Activated naive CD4-positive, alpha-beta T cell treated with anti-CD3 and anti-CD28 coated beads, Interleukin-2, amount 50 U/mL, for 72 hours (primary cell): ENCODE results near the gene EMP1. TPM values are rescaled to one million over a fixed set of nuclear protein-coding genes. Genes with fewer than 3 reads are reported as not detected.

Experiments
- ATAC-seq, 2 donors: fragments of 150-1000 bp; cut with Tn5 transposase; 2 replicates each; pipeline ENCODE4 v1.10.0; 2021; ENCODE audit warnings: mild to moderate bottlenecking in 2 of 2, moderate library complexity in 2 of 2
- DNase-seq, 2 donors: peaks; one replicate each; pipeline ENCODE4 v3.0.0; 2021 to 2022; ENCODE audit warnings: low spot score in 2 of 2
- H3K27ac Mint-ChIP-seq, 2 donors: one replicate each; pipeline ENCODE4 v1.8.0; 2022; ENCODE audit warnings: mild to moderate bottlenecking in 2 of 2, mixed read lengths in 2 of 2
- H3K36me3 Mint-ChIP-seq, 2 donors: one replicate each; pipeline ENCODE4 v1.8.0; 2022; ENCODE audit warnings: mixed read lengths in 2 of 2
- H3K9me3 Mint-ChIP-seq, 2 donors: one replicate each; pipeline ENCODE4 v1.8.0; 2022; ENCODE audit warnings: mixed read lengths in 2 of 2
- total RNA-seq, 2 donors: library from RNA; stranded (reverse); gene quantifications; one replicate each; pipeline ENCODE4 v1.2.3, GENCODE V29; 2022

Gene EMP1, protein sequence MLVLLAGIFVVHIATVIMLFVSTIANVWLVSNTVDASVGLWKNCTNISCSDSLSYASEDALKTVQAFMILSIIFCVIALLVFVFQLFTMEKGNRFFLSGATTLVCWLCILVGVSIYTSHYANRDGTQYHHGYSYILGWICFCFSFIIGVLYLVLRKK
- total RNA-seq, result 1 to 10 TPM; 1.4 to 9.2 TPM

DNA sequence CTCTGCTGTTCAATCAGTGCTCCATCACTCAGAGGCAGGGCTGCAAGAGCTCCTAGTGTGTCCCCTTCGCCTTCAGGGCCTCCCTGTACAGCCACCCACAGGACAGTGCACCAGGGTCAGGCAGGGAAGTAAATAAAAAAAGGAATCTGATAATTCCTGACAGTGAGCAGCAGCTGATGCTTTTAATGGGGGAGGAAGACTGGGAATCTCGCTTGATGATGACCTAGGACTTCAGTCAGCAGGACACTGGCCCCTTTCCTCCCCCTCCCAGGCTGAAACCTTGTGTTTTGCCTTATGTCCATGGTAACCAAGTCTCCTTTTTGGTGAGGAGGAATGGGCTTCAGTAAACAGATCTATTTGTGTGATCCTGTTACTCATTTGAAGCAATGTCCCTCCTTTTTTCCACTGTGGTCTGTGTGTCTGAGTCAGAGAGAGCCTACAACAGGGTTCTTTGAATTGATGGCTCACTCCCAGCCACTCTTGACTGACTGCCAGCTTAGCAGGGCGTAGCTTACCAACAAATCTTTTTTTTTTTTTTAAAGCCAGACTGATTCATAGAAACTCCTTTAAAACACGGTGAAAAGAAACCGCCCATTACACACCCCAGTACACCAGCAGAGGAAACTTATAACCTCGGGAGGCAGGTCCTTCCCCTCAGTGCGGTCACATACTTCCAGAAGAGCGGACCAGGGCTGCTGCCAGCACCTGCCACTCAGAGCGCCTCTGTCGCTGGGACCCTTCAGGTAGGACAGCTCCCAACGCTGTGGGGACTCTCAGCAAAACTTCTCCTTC, at the start of gene EMP1:
TSS of gene EMP1 (plus strand) at position 597 of the 792 bp plus-strand sequence. CDS start 14,785 bp downstream, outside the sequence.
- ATAC-seq, result peak; percentile 97 to 98
- DNase-seq, result peak; percentile 71 to 84
- H3K9me3 Mint-ChIP-seq, result no peaks in the 10 kb centered on the region
- H3K36me3 Mint-ChIP-seq, result no peaks in the 10 kb centered on the region
- peak within 1 kb of the TSS; percentile 72 to 91 for H3K27ac Mint-ChIP-seq

DNA sequence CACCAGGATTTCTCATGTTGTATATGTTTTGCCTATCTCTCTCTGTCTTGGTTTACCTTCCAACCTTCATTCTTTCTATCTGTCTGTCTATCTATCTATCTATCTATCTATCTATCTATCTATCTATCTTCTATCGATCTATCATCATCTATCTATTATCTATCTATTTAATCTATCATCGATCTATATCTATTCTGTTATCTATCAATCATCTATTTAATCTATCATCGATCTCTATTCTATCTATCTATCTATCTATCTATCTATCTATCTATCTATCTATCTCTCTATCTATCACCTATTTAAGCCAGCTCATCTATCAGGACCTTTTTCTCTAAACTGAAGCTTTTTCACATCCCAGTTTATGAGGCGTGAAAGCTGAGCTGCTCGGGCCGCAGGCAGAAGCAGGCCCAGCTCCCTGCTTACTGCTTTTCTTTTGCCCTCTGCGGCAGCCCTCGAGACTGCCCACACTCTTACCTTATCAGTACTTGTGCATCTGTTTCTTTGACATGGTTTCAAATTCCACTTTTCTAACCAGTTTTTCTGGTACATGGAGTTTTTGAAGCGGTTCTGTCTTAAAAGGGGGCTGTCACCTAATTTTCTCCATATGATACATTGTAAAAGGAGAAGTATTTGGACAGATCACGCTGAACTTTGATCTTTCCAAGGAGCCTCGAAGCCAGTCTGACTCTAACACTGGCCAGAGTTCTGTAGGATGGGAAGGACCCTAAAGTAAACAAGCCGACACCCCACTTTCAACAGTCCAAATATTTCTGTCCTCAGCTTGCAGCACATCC, 48.6 kb upstream of the EMP1 start:
- ATAC-seq (no peak), DNase-seq (no peak)
- no peak overlapping the region for H3K27ac Mint-ChIP-seq
- no peaks in the 10 kb centered on the region for H3K36me3 Mint-ChIP-seq
- peaks cover 0 to 3% of the 10 kb centered on the region in 2 donors for H3K9me3 Mint-ChIP-seq

DNA sequence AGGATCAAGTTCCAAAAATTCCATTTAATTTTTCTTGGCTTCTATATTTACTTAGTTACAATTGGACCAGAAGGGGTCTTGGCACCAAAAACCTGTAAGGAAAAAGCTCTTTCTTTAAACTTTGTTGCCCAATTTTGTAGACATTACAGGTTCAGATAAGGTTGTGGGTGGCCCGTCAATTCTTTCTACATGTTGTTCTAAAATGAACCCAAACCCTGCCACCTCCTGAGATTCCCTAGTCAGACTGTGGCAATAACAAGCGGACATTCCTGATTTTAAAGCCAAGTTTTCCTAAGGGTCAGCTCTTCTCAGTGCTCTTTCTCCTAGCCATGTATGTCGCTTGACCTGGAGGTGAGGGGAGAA, 48.1 kb upstream of the EMP1 start:
- no peak for DNase-seq
- ATAC-seq, result no peak
- Mint-ChIP-seq H3K36me3 (no peaks in the 10 kb centered on the region), H3K27ac (no peak overlapping the region), H3K9me3 (peaks cover 0 to 3% of the 10 kb centered on the region in 2 donors)

DNA sequence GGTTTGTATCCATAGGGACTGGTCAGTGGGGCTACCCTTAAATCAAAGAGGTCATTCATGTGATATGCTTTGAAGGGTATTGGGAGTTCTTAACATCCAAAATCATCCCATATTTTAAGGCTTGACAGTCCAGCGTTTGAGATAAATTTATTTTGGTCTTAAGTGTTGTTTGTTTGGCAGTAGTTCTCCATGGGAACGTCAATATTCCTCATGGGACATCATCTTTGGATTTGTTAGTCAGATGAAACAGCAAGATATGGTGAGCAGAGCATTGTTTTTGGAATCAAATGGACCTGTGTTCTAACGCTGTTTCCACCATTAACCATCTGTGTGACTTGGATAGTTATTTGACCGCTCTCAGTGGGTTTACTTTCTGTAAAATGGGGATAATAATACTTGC, 47.1 kb upstream of the EMP1 start:
- ATAC-seq, result no peak

DNA sequence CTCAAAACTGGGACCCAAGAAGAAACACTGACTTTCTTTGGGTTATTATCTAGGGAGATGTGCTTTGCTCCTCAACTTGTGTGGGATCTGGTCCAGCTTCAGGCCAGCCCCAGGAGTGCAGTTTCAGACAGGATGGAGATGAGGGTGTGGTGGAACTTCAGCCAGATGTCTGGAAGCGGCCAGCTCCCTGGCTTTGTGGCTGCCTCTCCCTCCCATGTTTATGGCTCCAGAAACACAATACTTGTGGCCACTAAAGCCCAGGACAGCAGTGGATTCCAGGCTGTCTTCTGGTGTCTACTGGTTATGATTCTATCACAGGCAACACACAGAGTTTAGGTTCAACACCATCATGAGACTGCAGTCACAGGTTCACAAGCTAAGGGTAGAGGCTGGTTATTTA, 44.2 kb upstream of the EMP1 start:
- no peak for DNase-seq
- no peaks in the 10 kb centered on the region for H3K36me3 Mint-ChIP-seq
- no peak for ATAC-seq
- no peak overlapping the region for H3K27ac Mint-ChIP-seq
- H3K9me3 Mint-ChIP-seq, result no peaks in the 10 kb centered on the region

More for the DNA sequence above, 47.1 kb upstream of the EMP1 start:
- H3K27ac Mint-ChIP-seq, result no peak overlapping the region
- H3K9me3 Mint-ChIP-seq, result no peaks in the 10 kb centered on the region
- DNase-seq, result no peak
- no peaks in the 10 kb centered on the region for H3K36me3 Mint-ChIP-seq

DNA sequence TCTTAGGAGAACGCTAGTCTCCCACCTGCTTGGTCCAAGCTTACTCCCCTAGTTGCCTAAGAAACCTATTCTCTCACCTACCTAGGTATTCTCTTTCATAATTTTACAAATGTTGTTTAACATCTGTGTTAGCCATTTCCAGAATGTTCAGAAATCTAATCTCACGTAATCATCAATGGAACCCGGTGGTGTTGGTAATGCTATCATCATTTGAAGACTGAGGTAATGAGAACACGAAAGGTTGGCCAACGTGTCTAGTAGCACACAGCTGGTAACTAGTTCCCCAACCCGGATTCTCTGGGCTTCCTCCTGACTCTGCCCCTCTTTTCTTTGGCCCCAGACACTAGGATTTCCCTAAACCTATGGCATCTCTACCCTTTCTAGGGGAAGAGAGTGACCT, 43.8 kb upstream of the EMP1 start:
- Mint-ChIP-seq H3K27ac (no peak overlapping the region), H3K9me3 (no peaks in the 10 kb centered on the region), H3K36me3 (no peaks in the 10 kb centered on the region)
- DNase-seq (no peak), ATAC-seq (no peak)

DNA sequence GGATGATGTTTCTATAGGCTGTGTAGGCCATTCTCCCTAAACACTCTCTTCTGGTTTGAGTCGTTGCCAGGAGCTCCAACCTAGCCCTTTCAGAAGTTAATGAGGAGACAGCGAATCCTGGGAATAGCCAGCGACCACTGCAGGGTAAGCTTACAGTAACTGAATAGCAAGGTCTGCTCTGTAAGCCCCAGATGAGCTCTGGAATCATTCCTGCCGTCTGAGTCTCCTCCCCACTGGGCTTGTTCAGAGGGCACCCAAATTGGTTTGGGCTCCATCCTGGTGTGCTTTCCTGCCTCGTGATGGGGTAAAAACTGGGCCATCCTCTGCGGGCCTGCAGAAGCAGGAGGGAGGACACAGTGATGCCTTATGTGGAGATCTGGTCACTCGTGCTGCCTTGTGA, 43.3 kb upstream of the EMP1 start:
- Mint-ChIP-seq H3K36me3 (no peaks in the 10 kb centered on the region), H3K27ac (no peak overlapping the region), H3K9me3 (no peaks in the 10 kb centered on the region)
- DNase-seq, result no peak
- no peak for ATAC-seq

DNA sequence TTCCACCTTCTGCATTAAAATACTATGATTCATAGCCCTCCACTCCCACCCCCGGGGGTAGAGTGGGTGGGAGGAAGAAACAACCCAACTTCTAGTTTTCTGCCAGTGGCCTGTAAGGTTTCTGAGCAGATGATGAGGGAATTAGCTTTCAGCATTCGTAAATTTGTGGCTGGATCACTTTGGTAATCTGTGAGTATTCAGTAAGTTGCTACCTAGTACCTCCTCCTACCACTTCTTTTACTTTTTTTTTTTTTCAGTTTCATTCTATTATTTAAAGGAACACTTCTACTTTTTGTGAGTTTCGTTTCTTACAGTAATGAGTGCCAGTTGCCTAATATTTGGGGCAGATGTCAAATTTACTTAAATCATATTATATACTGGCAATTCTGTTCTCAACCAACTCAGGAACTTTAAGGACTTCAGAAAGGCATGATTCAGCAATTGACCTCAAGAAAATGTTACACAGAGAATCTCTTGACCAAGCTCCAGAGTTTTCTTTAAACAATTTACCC, 42.4 kb upstream of the EMP1 start:
- no peaks in the 10 kb centered on the region for H3K9me3 Mint-ChIP-seq
- DNase-seq (no peak), ATAC-seq (no peak)
- no peaks in the 10 kb centered on the region for H3K36me3 Mint-ChIP-seq
- no peak overlapping the region for H3K27ac Mint-ChIP-seq

DNA sequence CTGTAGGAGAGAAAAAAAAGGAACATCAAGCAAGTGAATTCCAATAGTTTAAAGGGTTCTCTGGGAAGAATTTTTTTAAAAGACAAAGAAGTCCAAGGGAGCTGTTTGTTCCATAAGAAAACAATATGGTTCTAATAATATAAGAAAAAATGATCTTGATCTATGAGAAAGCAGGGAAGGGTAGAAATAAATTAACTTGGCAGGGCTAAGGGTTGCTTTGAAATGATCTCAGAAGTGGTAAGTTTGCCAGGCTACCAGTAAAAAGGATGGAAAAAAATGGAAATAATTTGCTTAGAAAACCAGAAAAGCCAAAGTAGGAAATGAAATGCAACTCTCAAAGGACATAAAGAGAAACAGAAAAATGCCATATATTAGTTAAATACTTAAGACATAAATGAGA, 41.7 kb upstream of the EMP1 start:
- no peaks in the 10 kb centered on the region for H3K36me3 Mint-ChIP-seq
- no peak for DNase-seq
- ATAC-seq, result no peak
- H3K27ac Mint-ChIP-seq, result peak overlapping the region in 1 of 2 donors; percentile 17
- H3K9me3 Mint-ChIP-seq, result no peaks in the 10 kb centered on the region

DNA sequence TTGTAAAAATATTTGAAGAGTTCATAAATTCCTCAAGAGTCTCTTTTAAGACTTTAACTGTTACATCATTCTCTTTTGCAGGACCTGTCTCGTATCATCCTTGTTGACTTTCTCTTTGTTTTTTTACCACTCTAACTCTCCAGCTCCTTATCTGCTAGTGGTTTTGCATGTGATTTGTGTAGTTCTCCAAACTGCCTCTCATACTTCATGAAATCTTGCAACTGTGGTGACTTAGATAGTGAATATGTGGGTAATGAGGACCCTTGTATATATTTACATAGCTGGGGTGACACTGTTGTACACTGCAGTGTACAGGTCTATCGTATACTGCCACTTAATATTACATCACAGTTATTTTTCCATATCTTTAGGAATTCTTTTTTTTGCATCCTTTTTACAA, 40.2 kb upstream of the EMP1 start:
- no peaks in the 10 kb centered on the region for H3K36me3 Mint-ChIP-seq
- H3K9me3 Mint-ChIP-seq, result no peaks in the 10 kb centered on the region
- DNase-seq (no peak), ATAC-seq (no peak)
- no peak overlapping the region for H3K27ac Mint-ChIP-seq

DNA sequence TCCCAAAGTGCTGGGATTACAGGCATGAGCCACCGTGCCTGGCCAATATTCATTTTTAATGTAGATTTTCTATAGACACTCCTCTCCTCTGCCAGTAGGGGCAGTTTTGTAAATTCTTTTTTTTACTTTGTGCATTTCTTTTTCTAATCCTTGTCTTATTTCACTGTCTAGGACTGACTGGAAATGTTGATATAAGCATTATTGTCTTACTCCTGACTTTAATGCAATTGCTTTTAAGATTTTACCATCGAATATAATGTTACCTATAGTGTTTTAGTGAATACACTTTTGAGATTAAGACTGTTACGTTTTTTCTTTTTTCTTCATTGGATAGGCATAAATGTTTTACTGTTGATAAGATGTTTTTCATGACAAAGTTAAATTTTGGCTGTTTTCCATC, 35.4 kb upstream of the EMP1 start:
- Mint-ChIP-seq H3K27ac (no peak overlapping the region), H3K36me3 (no peaks in the 10 kb centered on the region), H3K9me3 (no peaks in the 10 kb centered on the region)
- ATAC-seq, result no peak
- no peak for DNase-seq

DNA sequence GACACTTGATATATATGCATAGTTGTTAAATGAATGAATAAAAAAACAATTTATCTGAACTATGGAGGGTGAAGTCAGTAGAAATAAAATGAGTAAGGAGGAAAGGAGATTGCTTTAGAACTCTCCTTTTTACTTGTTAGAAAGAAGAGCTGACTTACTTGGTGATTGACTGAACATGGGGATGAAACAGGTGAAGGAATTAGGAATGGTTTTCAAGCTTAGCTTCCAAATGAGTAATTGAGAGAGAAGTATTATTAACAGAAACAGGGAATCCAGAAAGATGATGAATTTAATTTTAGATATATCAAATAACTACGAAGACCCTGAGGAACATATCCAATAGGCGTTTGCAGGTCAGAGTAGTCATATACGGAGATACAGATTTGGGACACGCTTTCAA, 33.6 kb upstream of the EMP1 start:
- no peak for ATAC-seq
- peaks cover 0 to 4% of the 10 kb centered on the region in 2 donors for H3K9me3 Mint-ChIP-seq
- DNase-seq, result no peak
- H3K27ac Mint-ChIP-seq, result no peak overlapping the region
- no peaks in the 10 kb centered on the region for H3K36me3 Mint-ChIP-seq

DNA sequence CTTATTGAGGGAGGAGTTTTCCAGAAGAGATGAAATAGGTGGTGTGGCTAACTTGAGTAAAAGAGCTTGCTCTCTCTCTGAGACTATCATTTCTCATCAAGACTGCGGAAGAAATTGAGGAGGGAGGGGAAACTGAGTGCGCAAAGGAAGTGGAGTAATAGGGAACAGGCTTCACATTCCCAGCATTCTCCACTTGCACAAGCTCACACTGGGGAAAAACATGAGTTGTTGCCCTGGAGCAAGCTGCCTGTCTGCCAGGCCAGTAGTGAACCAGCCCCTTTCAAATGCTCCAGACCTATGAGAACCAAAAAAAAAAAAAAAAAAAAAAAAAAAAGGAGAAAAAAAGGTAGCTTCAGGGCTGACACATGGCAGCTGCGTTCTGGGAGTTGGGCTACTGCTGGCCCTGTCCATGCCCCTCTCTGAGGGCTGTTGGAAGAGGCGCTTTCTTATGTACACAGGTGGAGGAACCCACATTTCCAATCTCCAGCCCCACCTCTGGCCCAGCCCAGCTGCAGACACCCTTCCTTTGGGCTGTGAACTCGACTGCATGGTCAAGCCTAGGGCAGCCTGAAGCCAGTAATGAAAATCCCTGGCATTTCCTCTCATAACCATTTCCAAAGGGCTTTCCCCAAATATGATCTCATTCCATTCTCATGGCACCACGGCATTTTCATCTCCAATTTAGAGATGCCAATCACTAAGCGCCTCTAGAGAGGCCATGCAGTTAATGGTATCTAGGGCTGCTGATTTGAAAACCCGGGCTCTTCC, 32.5 kb upstream of the EMP1 start:
- H3K9me3 Mint-ChIP-seq, result peaks cover 0 to 7% of the 10 kb centered on the region in 2 donors
- ATAC-seq, result no peak
- no peak overlapping the region for H3K27ac Mint-ChIP-seq
- DNase-seq, result no peak
- no peaks in the 10 kb centered on the region for H3K36me3 Mint-ChIP-seq

DNA sequence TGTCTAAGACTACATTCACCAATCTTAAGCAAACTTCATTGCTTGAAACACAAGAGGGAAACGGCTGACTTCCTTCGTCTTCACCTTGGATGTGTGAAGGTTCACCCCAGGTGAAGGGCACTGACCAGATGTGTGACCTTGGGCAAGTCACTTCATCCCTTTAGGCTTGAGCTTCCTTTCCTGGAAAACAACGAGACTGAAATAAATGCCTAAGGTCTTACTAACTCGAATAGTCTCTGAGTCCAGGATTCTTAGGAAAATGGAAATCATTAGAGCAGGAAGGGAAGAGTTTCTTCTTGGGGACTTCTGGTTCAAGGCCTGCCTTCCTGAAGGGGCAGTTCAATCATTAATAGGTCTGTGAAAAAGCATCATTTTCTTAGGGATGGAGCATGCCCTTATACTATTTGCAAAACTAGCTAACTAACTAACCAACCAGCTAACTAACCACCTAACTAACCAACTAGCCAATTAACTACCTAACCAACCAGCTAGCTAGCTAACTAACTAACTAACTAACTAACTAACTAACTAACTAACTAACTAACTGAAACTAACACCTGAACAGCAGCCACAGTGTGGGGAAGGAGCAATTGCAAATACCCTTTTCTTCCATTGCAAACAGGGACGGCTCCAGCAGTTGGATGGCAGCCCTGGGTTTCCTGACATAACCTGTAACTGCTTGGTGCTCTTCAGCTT, 31.5 kb upstream of the EMP1 start:
- Mint-ChIP-seq H3K27ac (peak overlapping the region in 1 of 2 donors; percentile 26), H3K36me3 (no peaks in the 10 kb centered on the region), H3K9me3 (peaks cover 0 to 7% of the 10 kb centered on the region in 2 donors)
- DNase-seq (no peak), ATAC-seq (peak in 1 of 2 donors; percentile 1)

DNA sequence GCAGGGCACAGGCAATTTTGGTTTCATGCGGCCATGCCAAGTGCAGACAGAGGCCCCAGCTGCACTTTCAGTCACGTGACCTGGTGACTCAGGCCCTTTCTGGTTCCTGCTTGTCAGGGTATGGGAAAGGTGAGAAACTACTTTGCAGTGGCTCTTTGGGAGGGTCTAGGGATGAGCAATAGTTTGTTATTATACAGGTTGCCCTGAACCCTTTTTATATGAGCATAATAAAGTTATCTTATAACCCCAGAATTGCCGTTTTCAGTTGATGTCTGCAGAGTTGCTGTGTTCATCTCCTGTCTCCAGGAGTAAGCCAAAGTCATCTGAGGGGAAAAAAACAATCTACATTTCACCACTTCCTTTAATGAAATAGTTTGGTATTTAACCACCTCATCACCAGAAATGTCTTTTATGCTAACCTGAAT, 30.9 kb upstream of the EMP1 start:
- Mint-ChIP-seq H3K36me3 (no peaks in the 10 kb centered on the region), H3K9me3 (peaks cover 0 to 7% of the 10 kb centered on the region in 2 donors), H3K27ac (peak overlapping the region in 1 of 2 donors; percentile 26)
- peak; percentile 72 to 84 for DNase-seq
- ATAC-seq, result peak; percentile 98 to 99

DNA sequence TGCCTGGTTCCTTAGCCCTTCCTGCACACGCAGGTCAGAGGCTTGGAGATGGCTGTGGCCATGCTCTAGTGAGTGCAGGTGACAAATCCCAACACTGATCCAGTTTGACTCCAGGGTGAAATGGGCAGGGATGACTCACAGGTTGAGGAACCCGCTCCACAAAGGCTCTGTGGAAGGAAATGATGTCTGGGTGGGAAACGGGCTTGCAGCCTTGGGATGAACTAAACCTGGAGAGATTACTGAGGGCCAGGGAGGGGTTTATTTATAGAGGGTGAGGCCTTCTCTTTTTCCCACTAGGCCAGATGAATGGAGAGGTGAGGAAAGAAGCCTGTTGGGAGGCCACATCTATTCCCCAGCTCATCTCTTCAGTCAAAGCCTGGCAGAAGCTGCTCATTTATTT, 29.3 kb upstream of the EMP1 start:
- H3K36me3 Mint-ChIP-seq, result no peaks in the 10 kb centered on the region
- no peak for ATAC-seq
- no peak for DNase-seq
- peaks cover 0 to 7% of the 10 kb centered on the region in 2 donors for H3K9me3 Mint-ChIP-seq
- no peak overlapping the region for H3K27ac Mint-ChIP-seq
